Measurements from ENCODE around the gene DICER1. TPM values are rescaled to one million over a fixed set of nuclear protein-coding genes. Genes with fewer than 3 reads are reported as not detected.
"Not testable (repeated sequence)": the region's sequence is repeated elsewhere in the genome, so short reads cannot be mapped to it uniquely, and the experiment has no call there.

The DICER1 gene
- polyA plus RNA-seq, 2 donors = 9.2 to 10.2 TPM

DNA sequence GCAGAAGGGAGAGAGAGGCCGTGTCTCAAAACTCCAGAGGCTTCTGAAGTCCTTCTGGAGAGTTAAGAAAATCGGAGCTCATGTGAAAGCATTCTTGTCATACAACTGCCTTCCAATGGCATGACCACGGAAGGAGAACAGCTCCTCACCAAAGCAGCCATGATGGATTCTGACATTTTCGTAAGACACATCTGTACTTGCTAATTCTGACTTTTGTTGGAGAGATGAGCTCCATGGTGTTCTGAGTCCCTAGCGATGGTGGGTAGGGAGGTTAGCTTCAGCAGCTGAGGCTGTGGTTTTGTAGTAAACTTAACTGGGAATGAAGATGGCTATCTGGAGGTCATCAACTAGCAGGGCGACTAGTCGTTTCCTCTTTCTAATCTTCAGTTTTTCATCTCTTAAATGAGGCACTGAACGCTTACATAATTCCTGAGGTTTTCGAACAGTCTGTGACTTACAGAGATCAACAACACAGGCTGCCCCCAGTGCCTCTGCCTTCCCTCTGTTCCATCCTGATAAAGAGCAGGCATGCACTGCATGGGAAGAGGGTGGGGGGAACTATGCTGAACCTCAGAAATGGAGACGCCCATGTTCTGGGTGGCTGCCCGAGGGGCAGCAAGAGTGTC, 28.6 kb upstream of the DICER1 start:
- H3K4me3 ChIP-seq (ENCODE audit: low read depth in 1 of 2, low read length in 2 of 2) = no peak overlapping the region
- H3K9me3 ChIP-seq (ENCODE audit: control insufficient read depth in 2 of 2, insufficient read depth in 1 of 2, low read depth in 1 of 2, low read length in 1 of 2) = no peaks in the 10 kb centered on the region
- peak overlapping the region; percentile 28 to 61 for H3K27ac ChIP-seq (ENCODE audit: low read depth in 2 of 2, low read length in 1 of 2)
- no peaks in the 10 kb centered on the region for H3K27me3 ChIP-seq (ENCODE audit: control insufficient read depth in 1 of 2, insufficient read depth in 2 of 2, low read length in 2 of 2)
- 77 to 82% methylated on average over 11 of the region's 11 CpGs for WGBS, 2 donors
- peaks cover 0 to 3% of the 10 kb centered on the region in 2 donors for H3K4me1 ChIP-seq (ENCODE audit: control insufficient read depth in 2 of 2, insufficient read depth in 2 of 2, low read length in 1 of 2)
- no peaks in the 10 kb centered on the region for H3K36me3 ChIP-seq (ENCODE audit: control insufficient read depth in 2 of 2, insufficient read depth in 2 of 2, low read length in 1 of 2)

DNA sequence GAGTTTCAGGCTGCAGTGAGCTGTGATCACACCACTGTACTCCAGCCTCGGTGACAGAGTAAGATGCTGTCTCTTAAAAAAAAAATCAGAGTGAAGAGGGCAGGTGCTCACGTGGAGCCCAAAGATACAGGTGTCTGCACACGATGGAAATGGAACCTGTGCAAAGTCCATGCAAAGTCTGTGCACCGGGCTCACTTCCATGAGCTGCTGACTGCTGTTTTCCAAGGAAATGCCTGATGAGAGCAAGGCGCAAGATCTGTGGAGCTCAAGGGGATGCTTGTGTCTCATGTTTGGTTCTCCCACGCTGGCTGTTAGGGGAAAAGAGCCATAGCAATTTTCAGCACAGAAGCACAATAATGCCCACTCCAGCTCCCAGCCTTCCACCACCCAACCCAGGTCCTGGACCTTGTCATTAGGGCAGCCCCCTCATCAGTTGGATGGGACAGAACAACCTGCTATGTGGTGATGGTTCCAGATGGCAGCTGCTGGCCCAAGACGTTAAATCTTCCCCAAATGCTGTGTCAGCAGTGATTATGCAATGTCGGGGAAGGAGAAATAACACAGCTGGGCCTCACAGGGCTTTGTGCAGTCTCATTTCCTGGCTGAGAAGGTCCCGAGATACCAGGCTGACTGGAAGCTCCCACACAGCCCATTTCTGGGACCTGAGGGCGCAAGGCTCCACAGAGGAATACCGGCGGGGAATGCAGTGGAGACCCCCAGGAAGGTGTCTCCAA, 27.9 kb upstream of the DICER1 start:
- peaks cover 0 to 2% of the 10 kb centered on the region in 2 donors for H3K4me1 ChIP-seq (ENCODE audit: control insufficient read depth in 2 of 2, insufficient read depth in 2 of 2, low read length in 1 of 2)

GRCh38 chr14:95184413-95184790, 27.1 kb upstream of the DICER1 start:
- Histone ChIP-seq H3K9me3 (ENCODE audit: control insufficient read depth in 2 of 2, insufficient read depth in 1 of 2, low read depth in 1 of 2, low read length in 1 of 2) (no peaks in the 10 kb centered on the region), H3K4me3 (ENCODE audit: low read depth in 1 of 2, low read length in 2 of 2) (no peak overlapping the region), H3K27ac (ENCODE audit: low read depth in 2 of 2, low read length in 1 of 2) (peak overlapping the region; percentile 16 to 56), H3K36me3 (ENCODE audit: control insufficient read depth in 2 of 2, insufficient read depth in 2 of 2, low read length in 1 of 2) (peaks cover 0 to 2% of the 10 kb centered on the region in 2 donors), H3K4me1 (ENCODE audit: control insufficient read depth in 2 of 2, insufficient read depth in 2 of 2, low read length in 1 of 2) (peaks cover 0 to 2% of the 10 kb centered on the region in 2 donors), H3K27me3 (ENCODE audit: control insufficient read depth in 1 of 2, insufficient read depth in 2 of 2, low read length in 2 of 2) (no peaks in the 10 kb centered on the region)
- WGBS, 2 donors = 56 to 68% methylated on average over 2 of the region's 2 CpGs

More for the DNA sequence above, 27.9 kb upstream of the DICER1 start:
- WGBS, 2 donors = 64 to 69% methylated on average over 12 of the region's 12 CpGs
- H3K27ac ChIP-seq (ENCODE audit: low read depth in 2 of 2, low read length in 1 of 2) = peak overlapping the region; percentile 28 to 61
- no peak overlapping the region for H3K4me3 ChIP-seq (ENCODE audit: low read depth in 1 of 2, low read length in 2 of 2)
- no peaks in the 10 kb centered on the region for H3K36me3 ChIP-seq (ENCODE audit: control insufficient read depth in 2 of 2, insufficient read depth in 2 of 2, low read length in 1 of 2)
- H3K27me3 ChIP-seq (ENCODE audit: control insufficient read depth in 1 of 2, insufficient read depth in 2 of 2, low read length in 2 of 2) = no peaks in the 10 kb centered on the region
- no peaks in the 10 kb centered on the region for H3K9me3 ChIP-seq (ENCODE audit: control insufficient read depth in 2 of 2, insufficient read depth in 1 of 2, low read depth in 1 of 2, low read length in 1 of 2)

DNA sequence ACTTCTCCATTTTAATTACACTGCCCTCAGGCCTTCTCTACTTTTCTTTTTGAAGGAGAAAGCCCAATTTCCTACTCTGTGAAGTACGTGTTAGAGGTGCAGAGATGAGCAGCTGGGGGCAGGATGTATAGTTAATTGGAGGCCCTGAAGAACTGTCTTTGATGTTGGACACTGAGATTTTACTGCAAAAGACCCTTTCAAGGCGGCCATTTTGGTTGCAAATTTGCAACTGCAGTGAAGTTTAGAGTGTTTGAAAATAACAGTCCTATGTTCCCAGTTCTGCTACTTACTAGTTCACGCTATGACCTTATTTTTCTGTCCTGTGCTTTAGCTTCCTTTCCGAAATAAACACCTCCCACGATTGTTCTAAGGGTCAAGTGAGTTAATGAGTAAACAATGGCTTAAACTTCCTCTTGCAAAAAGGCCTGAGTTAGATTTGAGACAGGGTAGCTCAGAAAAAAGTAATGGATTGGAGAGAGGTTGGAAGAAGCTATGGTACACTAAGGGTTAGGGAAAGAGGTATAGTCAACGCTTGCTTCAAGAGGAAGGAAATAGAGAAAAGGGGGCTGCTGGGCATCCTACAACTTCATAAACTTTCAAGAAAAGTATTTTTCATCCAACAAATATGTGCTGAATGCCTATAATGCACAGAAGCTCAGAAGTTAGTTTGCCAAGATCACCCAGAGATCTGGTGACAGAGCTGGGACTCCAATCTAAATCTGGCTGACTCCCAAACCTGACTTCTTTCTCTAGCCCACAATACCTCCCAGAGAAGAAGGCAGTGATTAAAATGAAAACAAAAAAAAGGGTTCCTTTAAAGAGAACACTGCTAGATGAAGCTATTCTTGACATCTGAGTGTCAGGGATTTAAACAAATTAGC, 26.4 kb upstream of the DICER1 start:
- Histone ChIP-seq H3K4me3 (ENCODE audit: low read depth in 1 of 2, low read length in 2 of 2) (no peak overlapping the region), H3K36me3 (ENCODE audit: control insufficient read depth in 2 of 2, insufficient read depth in 2 of 2, low read length in 1 of 2) (peaks cover 0 to 3% of the 10 kb centered on the region in 2 donors), H3K27ac (ENCODE audit: low read depth in 2 of 2, low read length in 1 of 2) (peak overlapping the region in 1 of 2 donors; percentile 56), H3K27me3 (ENCODE audit: control insufficient read depth in 1 of 2, insufficient read depth in 2 of 2, low read length in 2 of 2) (no peaks in the 10 kb centered on the region), H3K4me1 (ENCODE audit: control insufficient read depth in 2 of 2, insufficient read depth in 2 of 2, low read length in 1 of 2) (peaks cover 0 to 2% of the 10 kb centered on the region in 2 donors), H3K9me3 (ENCODE audit: control insufficient read depth in 2 of 2, insufficient read depth in 1 of 2, low read depth in 1 of 2, low read length in 1 of 2) (no peaks in the 10 kb centered on the region)
- WGBS, 2 donors = 53 to 65% methylated on average over 6 of the region's 6 CpGs

DNA sequence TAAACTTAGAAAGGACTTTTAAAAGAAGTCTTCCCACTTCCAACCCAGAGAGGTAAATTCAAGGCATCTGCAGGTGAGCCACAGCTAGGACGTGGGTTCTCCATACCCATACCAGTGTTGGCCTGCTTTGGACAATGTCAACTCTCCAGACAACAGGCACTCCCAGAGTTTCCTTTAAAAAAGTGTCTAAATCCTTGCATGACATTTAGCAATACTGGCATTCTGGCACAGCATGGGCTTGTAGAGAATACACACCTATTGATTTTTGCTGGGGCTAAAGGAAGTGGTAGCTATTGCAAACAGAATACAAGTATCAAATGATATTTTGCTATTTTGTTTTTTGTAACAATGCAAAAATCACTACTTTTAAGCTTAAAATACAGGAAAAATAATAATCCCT, 25.8 kb upstream of the DICER1 start:
- H3K4me3 ChIP-seq (ENCODE audit: low read depth in 1 of 2, low read length in 2 of 2) = no peak overlapping the region
- peaks cover 0 to 3% of the 10 kb centered on the region in 2 donors for H3K36me3 ChIP-seq (ENCODE audit: control insufficient read depth in 2 of 2, insufficient read depth in 2 of 2, low read length in 1 of 2)
- no peaks in the 10 kb centered on the region for H3K9me3 ChIP-seq (ENCODE audit: control insufficient read depth in 2 of 2, insufficient read depth in 1 of 2, low read depth in 1 of 2, low read length in 1 of 2)
- WGBS, 2 donors = 74 to 87% methylated on average over 1 of the region's 1 CpG
- H3K27me3 ChIP-seq (ENCODE audit: control insufficient read depth in 1 of 2, insufficient read depth in 2 of 2, low read length in 2 of 2) = no peaks in the 10 kb centered on the region
- H3K4me1 ChIP-seq (ENCODE audit: control insufficient read depth in 2 of 2, insufficient read depth in 2 of 2, low read length in 1 of 2) = peaks cover 0 to 2% of the 10 kb centered on the region in 2 donors
- H3K27ac ChIP-seq (ENCODE audit: low read depth in 2 of 2, low read length in 1 of 2) = no peak overlapping the region

DNA sequence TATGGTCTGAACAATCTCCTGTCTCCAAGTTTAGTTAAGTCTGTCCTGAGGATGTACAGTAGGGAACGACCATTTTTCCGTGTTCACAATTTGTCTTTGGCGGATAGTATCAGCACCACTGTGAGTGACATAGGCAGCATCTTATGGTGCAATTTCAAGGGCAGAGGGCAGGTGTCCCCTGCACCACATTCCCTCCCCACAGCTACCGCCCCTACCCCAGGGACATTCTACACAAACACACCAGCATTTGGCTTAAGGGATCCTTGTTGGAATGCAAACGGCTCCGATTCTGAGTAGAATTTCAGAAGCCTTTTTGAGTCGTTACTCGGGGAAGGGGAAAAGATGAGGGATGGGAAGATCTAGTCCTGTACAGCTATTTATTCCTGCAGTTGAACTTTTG, 25.1 kb upstream of the DICER1 start:
- Histone ChIP-seq H3K4me1 (ENCODE audit: control insufficient read depth in 2 of 2, insufficient read depth in 2 of 2, low read length in 1 of 2) (peaks cover 0 to 2% of the 10 kb centered on the region in 2 donors), H3K9me3 (ENCODE audit: control insufficient read depth in 2 of 2, insufficient read depth in 1 of 2, low read depth in 1 of 2, low read length in 1 of 2) (no peaks in the 10 kb centered on the region), H3K4me3 (ENCODE audit: low read depth in 1 of 2, low read length in 2 of 2) (no peak overlapping the region), H3K27ac (ENCODE audit: low read depth in 2 of 2, low read length in 1 of 2) (no peak overlapping the region), H3K27me3 (ENCODE audit: control insufficient read depth in 1 of 2, insufficient read depth in 2 of 2, low read length in 2 of 2) (no peaks in the 10 kb centered on the region), H3K36me3 (ENCODE audit: control insufficient read depth in 2 of 2, insufficient read depth in 2 of 2, low read length in 1 of 2) (peaks cover 0 to 3% of the 10 kb centered on the region in 2 donors)
- WGBS, 2 donors = 83 to 90% methylated on average over 8 of the region's 8 CpGs

DNA sequence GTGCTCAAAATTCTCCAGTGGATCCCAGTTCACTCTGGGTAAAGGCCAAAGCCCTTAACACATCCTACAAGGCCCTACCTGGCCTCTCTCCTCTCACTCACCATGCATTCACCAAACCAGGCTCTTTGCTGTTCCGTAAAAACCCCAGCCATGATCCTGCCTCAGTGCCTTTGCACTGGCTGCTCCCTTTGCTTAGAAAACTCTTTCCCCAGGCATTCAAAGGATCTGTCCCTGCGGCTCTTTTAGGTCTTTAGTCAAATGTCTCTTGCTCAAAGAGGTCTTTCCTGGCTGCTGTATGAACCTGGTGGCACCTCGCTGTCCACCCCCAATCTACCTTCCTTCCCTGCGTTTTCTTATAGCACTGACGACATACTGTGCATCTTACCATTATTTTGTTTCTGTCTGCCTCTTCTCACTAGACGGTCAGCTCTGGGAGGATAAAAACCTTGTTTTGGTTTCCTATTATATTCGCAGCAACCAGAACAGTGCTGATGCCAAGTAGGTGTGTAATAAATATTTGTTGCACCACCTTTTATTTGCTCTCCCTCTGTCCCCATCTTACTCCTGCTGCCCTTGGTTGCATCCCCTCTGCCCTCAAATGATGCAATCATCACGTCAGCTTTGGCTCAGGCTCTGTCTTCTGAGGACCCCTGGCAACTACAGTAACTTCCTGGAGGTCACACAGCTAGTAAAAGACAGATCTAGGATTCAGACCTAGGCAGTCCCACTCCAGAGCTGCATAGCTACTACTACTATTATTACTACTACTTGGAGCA, 23.8 kb upstream of the DICER1 start:
- 88 to 91% methylated on average over 8 of the region's 8 CpGs for WGBS, 2 donors
- H3K4me1 ChIP-seq (ENCODE audit: control insufficient read depth in 2 of 2, insufficient read depth in 2 of 2, low read length in 1 of 2) = peaks cover 0 to 2% of the 10 kb centered on the region in 2 donors
- no peak overlapping the region for H3K27ac ChIP-seq (ENCODE audit: low read depth in 2 of 2, low read length in 1 of 2)
- no peak overlapping the region for H3K4me3 ChIP-seq (ENCODE audit: low read depth in 1 of 2, low read length in 2 of 2)
- no peaks in the 10 kb centered on the region for H3K9me3 ChIP-seq (ENCODE audit: control insufficient read depth in 2 of 2, insufficient read depth in 1 of 2, low read depth in 1 of 2, low read length in 1 of 2)
- no peaks in the 10 kb centered on the region for H3K27me3 ChIP-seq (ENCODE audit: control insufficient read depth in 1 of 2, insufficient read depth in 2 of 2, low read length in 2 of 2)
- peaks cover 0 to 3% of the 10 kb centered on the region in 2 donors for H3K36me3 ChIP-seq (ENCODE audit: control insufficient read depth in 2 of 2, insufficient read depth in 2 of 2, low read length in 1 of 2)

GRCh38 chr14:95175670-95176069, 18.3 kb upstream of the DICER1 start:
- H3K9me3 ChIP-seq (ENCODE audit: control insufficient read depth in 2 of 2, insufficient read depth in 1 of 2, low read depth in 1 of 2, low read length in 1 of 2); H3K27me3 ChIP-seq (ENCODE audit: control insufficient read depth in 1 of 2, insufficient read depth in 2 of 2, low read length in 2 of 2); H3K27ac ChIP-seq (ENCODE audit: low read depth in 2 of 2, low read length in 1 of 2); H3K4me3 ChIP-seq (ENCODE audit: low read depth in 1 of 2, low read length in 2 of 2); H3K36me3 ChIP-seq (ENCODE audit: control insufficient read depth in 2 of 2, insufficient read depth in 2 of 2, low read length in 1 of 2); H3K4me1 ChIP-seq (ENCODE audit: control insufficient read depth in 2 of 2, insufficient read depth in 2 of 2, low read length in 1 of 2): not testable (repeated sequence)
- WGBS, 2 donors = 92 to 94% methylated on average over 3 of the region's 3 CpGs

Measured in esophagus (tissue), 2 donors.